Measurements from ENCODE around the gene EDN2. TPM values are rescaled to one million over a fixed set of nuclear protein-coding genes. Genes with fewer than 3 reads are reported as not detected.

Gene EDN2
- total and polyA plus RNA-seq, 9 donors: 0.20 to 24.8 (median 0.36) TPM; not detected in 4

DNA sequence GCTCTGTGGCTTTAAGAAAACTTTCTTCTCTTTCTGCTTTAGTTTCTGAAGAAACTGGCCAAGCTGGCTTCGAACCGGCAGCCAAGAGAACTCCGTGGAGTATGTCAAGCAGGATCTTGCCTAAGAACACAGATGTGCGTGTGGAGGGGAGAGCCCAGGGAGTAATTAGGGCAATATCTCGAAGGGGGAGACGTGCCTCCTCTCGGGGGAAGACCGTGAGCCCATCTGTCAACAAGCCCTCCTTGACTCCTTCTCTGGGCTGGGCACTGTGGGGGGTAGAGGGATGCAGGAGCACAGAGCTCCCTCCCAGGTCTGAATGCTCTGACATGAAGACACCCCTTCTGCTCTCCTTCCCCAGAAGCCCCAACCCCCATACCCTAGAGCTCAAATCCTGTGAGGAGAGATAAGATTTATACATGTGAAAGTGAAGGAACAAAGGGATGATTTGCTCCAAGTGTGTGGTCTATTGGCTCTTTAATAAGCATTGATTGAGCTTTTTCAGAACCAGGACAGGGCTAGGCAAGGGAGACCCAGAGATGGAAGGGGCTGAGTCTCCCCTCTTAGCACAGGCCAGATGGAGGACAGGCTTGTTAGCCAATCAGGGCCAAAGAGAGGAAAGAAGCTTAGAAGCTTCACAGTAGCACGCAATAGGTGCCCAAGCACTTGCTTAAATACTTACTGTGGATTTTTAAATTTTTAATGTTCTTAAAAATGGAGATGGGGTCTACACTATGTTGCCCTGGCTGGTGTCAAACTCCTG is 37.5 kb downstream of the EDN2 start:
- DNase-seq: no peak
- no peaks in the 10 kb centered on the region for H3K9me3 ChIP-seq
- 35 to 48% (median 37%) methylated on average over 9 of the region's 9 CpGs for WGBS, 3 donors
- H3K4me3 ChIP-seq: no peak overlapping the region
- TF ChIP-seq POLR2A (IDR thresholded peaks at IDR 0.05) (no peak), EP300 (IDR thresholded peaks at IDR 0.05) (no peak)
- TF ChIP-seq, protein P1, sequence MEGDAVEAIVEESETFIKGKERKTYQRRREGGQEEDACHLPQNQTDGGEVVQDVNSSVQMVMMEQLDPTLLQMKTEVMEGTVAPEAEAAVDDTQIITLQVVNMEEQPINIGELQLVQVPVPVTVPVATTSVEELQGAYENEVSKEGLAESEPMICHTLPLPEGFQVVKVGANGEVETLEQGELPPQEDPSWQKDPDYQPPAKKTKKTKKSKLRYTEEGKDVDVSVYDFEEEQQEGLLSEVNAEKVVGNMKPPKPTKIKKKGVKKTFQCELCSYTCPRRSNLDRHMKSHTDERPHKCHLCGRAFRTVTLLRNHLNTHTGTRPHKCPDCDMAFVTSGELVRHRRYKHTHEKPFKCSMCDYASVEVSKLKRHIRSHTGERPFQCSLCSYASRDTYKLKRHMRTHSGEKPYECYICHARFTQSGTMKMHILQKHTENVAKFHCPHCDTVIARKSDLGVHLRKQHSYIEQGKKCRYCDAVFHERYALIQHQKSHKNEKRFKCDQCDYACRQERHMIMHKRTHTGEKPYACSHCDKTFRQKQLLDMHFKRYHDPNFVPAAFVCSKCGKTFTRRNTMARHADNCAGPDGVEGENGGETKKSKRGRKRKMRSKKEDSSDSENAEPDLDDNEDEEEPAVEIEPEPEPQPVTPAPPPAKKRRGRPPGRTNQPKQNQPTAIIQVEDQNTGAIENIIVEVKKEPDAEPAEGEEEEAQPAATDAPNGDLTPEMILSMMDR (IDR thresholded peaks at IDR 0.05): no peak
- intact Hi-C loops (cut with DNase I): loop anchor here in 1 of 4 donors (1.0 kb wide), 1 partner anchor 287 kb away; no protein-coding TSS in a partner anchor
- no peaks in the 10 kb centered on the region for H3K27me3 ChIP-seq
- no peaks in the 10 kb centered on the region for H3K36me3 ChIP-seq
- no peak overlapping the region for H3K27ac ChIP-seq
- H3K4me1 ChIP-seq (ENCODE audit: insufficient read depth): peaks cover 2% of the 10 kb centered on the region

- Histone ChIP-seq H3K27me3 (no peaks in the 10 kb centered on the region), H3K4me1 (ENCODE audit: insufficient read depth) (peaks cover 2% of the 10 kb centered on the region), H3K4me3 (no peak overlapping the region), H3K9me3 (no peaks in the 10 kb centered on the region), H3K27ac (no peak overlapping the region), H3K36me3 (no peaks in the 10 kb centered on the region)
- TF ChIP-seq EP300 (IDR thresholded peaks at IDR 0.05) (no peak), POLR2A (IDR thresholded peaks at IDR 0.05) (no peak)
- TF ChIP-seq, protein P1 (IDR thresholded peaks at IDR 0.05): no peak
- DNase-seq: no peak
- intact Hi-C loops (cut with DNase I): no loop called here
Observed at GRCh38 chr1:41444785-41445184, 39.7 kb downstream of the EDN2 start.

GRCh38 chr1:41444246-41444645 is 40.2 kb downstream of the EDN2 start:
- no peak for DNase-seq
- TF ChIP-seq POLR2A (IDR thresholded peaks at IDR 0.05) (no peak), EP300 (IDR thresholded peaks at IDR 0.05) (no peak)
- TF ChIP-seq, protein P1 (IDR thresholded peaks at IDR 0.05): no peak
- Histone ChIP-seq H3K27ac (no peak overlapping the region), H3K9me3 (no peaks in the 10 kb centered on the region), H3K4me1 (ENCODE audit: insufficient read depth) (no peaks in the 10 kb centered on the region), H3K36me3 (no peaks in the 10 kb centered on the region), H3K27me3 (no peaks in the 10 kb centered on the region), H3K4me3 (no peak overlapping the region)
- intact Hi-C loops (cut with DNase I): no loop called here
- 43 to 44% (median 43%) methylated on average over 3 of the region's 3 CpGs for WGBS, 3 donors

DNA sequence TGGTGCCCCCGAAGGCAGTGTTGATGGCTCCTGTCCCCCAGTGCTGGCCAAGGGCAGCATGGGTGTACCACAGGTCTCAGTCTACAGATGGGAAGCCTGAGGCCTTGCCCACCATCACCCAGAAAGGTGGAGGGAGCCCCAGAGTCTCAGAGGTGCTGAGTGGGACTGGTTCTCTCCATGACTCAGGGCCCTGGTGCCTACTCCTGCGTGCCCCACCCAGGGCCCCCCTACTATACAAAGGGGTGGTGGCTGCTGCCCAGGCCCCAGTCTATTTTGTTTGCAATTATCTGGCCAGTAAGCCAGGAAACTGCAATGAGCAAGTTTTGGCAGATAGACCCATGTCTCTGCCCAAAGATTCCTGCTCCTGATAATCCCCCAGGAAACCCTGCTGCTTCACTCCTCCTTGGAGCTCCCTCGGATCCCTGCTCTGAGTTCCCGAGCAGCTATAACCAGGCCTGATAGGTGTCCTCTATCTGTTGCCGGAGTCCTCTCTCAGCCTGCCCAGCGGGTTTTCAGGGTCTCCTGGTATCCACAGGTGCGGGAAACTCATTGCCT is 41.7 kb downstream of the EDN2 start:
- WGBS, 3 donors: 61 to 64% (median 62%) methylated on average over 7 of the region's 7 CpGs
- TF ChIP-seq, protein P1 (IDR thresholded peaks at IDR 0.05): no peak
- TF ChIP-seq EP300 (IDR thresholded peaks at IDR 0.05) (no peak), POLR2A (IDR thresholded peaks at IDR 0.05) (no peak)
- intact Hi-C loops (cut with DNase I): no loop called here

More for the DNA sequence above, 41.7 kb downstream of the EDN2 start:
- DNase-seq: no peak
- H3K36me3 ChIP-seq: no peaks in the 10 kb centered on the region
- no peak overlapping the region for H3K27ac ChIP-seq
- no peak overlapping the region for H3K4me3 ChIP-seq
- H3K27me3 ChIP-seq: no peaks in the 10 kb centered on the region
- no peaks in the 10 kb centered on the region for H3K4me1 ChIP-seq (ENCODE audit: insufficient read depth)
- H3K9me3 ChIP-seq: no peaks in the 10 kb centered on the region

Measured in ovary (tissue), 9 donors.